ENCODE results near the gene THBS3.
"Not testable (repeated sequence)": the region's sequence is repeated elsewhere in the genome, so short reads cannot be mapped to it uniquely, and the experiment has no call there.

The THBS3 gene

DNA sequence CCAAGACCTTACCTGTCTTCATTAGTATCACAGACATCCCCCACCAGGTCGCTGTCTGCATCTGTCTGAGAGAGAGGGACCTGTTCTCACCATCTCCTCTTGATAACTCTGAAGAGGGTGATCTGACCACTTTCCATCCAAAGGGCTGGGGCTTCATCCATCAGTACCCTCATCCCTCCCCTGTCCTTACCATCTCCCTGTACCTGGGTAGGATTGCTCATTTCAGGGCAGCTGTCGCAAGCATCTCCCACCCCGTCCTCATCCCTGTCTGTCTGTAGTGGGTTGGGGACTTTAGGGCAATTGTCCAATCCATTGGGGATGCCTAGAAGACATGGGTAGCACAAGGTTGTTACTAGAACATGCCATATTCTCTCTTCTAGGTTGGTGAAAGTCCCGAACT is 7.9 kb downstream of the THBS3 start:
- no peak for DNase-seq (ENCODE audit: low read depth)
- TF ChIP-seq, protein P1, sequence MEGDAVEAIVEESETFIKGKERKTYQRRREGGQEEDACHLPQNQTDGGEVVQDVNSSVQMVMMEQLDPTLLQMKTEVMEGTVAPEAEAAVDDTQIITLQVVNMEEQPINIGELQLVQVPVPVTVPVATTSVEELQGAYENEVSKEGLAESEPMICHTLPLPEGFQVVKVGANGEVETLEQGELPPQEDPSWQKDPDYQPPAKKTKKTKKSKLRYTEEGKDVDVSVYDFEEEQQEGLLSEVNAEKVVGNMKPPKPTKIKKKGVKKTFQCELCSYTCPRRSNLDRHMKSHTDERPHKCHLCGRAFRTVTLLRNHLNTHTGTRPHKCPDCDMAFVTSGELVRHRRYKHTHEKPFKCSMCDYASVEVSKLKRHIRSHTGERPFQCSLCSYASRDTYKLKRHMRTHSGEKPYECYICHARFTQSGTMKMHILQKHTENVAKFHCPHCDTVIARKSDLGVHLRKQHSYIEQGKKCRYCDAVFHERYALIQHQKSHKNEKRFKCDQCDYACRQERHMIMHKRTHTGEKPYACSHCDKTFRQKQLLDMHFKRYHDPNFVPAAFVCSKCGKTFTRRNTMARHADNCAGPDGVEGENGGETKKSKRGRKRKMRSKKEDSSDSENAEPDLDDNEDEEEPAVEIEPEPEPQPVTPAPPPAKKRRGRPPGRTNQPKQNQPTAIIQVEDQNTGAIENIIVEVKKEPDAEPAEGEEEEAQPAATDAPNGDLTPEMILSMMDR (IDR thresholded peaks at IDR 0.05; ENCODE audit: low read depth, low read length, missing control alignments): no peak
- no peak overlapping the region for H3K4me3 ChIP-seq (ENCODE audit: low read depth, low read length)

DNA sequence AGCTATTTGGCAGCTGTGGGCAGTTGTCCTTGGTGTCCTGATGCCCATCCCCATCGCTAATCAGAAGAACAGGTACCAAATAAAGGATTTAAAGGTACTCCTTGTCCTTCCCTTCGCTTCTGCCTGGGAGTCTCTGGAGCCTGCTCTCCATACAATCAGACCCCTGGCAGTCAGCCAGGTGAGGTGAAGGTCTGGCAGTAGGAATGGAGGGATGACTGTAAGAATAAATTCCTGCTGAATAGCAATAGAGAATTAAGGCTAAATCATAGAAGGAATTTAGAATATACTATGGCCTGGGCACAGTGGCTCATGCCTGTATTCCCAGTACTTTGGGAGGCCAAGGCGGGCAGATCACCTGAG is 9.2 kb downstream of the THBS3 start:
- no peak overlapping the region for H3K4me3 ChIP-seq (ENCODE audit: low read depth, low read length)
- no peak for DNase-seq (ENCODE audit: low read depth)
- TF ChIP-seq, protein P1 (IDR thresholded peaks at IDR 0.05; ENCODE audit: low read depth, low read length, missing control alignments): no peak

DNA sequence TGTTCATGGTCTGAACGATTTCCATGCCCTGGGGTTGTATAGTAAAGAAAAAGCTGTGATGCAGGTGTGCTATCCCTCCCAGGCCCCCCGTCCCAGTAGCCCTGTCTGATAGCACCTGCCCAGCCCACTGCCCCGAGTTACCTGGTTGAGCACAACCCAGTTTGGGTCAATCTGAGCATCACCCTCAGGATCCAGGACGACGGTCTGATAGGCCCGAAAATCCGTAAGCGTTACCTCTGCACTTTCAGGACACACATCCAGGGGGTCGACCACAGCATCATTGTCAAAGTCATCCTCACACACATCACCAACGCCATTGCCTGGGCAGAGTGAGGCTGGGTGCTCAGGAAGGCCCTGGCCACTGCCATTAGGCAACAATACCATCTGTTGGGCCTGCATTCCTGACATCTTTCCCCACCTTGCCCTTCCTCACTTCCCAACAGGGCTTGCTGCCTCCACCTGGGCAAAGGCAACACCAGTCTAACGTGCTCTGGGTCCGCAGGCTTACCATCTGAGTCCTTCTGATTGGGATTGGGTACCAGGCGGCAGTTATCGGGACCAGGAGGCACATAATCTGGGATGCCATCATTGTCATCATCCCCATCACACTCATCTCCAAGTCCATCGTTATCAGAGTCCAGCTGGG is 9.7 kb downstream of the THBS3 start:
- H3K4me3 ChIP-seq (ENCODE audit: low read depth, low read length): no peak overlapping the region
- TF ChIP-seq, protein P1 (IDR thresholded peaks at IDR 0.05; ENCODE audit: low read depth, low read length, missing control alignments): no peak
- DNase-seq (ENCODE audit: low read depth): no peak

DNA sequence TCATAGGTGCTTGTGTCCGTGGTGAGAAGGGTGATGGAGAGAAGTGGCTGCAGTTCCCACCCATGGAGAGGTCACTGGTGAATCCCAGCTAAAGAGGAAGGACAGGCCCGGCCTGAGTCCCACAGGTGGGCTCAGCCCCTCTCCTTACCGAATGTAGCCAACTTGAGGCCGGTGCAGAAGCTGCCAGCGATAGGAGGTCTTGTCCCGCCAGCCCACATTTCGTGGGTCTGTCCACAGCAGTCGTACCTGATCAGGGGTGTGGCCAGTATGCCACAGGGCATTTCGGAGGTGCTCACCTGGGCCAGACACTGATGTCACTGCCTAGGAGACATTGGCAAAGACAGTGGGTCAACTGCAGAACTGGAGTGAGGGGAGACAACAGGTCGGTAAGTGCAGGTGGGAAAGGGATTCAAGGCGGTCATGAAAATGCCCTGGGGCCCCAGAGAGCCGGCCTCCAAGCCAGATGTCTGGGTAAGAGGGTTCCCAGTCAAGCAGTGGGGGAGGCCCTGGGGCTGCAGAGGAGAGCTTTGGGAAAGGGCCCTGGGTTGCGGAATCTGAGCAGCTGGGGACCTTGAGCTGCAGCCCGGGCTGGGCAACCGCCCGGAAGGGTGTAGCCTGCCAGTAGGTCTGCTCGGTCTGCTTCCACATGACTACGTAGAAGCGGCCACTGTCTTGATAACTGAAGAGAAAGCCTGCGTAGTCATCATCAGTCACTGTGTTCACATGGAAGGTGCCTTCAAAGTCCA is 10.6 kb downstream of the THBS3 start:
- TF ChIP-seq, protein P1 (IDR thresholded peaks at IDR 0.05; ENCODE audit: low read depth, low read length, missing control alignments): no peak
- H3K4me3 ChIP-seq (ENCODE audit: low read depth, low read length): no peak overlapping the region
- DNase-seq (ENCODE audit: low read depth): no peak

DNA sequence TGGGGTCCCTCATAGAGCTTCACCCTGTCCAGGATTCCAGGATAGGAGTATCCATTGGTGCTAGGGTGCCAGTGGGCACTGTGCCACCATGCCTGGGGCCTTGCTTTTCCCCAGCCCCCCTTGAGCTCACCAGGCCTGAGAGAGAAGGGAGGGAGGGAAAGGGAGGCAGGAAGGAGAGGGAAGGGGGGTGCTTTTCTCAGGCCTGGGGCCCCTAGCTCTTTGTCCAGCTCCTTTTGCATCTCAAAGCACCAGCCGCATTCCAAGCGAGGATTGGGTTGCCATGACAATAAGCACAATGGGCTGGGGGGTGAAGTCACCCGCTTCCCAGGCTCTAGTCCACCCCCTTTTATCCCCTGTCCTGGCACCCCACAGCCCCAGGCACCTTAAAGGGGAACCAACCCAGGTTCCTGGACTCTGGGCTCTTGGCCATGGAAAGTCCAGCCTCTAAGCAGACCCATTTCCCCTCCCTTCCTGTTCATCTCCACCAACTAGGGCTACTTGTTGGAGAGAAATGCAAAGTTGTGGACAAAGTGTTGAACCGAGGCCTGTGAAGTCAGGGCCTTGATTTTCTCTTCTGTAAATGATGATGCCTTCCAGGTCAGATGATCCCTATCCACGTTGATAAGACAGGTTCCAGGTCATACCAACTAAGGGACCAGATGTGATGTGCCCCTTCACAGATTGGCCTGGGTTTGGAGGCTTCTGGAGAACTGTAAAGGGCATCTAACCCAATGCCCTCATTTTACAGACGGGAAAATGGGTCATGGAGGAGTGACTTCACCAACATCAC is 11.4 kb downstream of the THBS3 start:
- no peak for DNase-seq (ENCODE audit: low read depth)
- TF ChIP-seq, protein P1 (IDR thresholded peaks at IDR 0.05; ENCODE audit: low read depth, low read length, missing control alignments): no peak
- no peak overlapping the region for H3K4me3 ChIP-seq (ENCODE audit: low read depth, low read length)

DNA sequence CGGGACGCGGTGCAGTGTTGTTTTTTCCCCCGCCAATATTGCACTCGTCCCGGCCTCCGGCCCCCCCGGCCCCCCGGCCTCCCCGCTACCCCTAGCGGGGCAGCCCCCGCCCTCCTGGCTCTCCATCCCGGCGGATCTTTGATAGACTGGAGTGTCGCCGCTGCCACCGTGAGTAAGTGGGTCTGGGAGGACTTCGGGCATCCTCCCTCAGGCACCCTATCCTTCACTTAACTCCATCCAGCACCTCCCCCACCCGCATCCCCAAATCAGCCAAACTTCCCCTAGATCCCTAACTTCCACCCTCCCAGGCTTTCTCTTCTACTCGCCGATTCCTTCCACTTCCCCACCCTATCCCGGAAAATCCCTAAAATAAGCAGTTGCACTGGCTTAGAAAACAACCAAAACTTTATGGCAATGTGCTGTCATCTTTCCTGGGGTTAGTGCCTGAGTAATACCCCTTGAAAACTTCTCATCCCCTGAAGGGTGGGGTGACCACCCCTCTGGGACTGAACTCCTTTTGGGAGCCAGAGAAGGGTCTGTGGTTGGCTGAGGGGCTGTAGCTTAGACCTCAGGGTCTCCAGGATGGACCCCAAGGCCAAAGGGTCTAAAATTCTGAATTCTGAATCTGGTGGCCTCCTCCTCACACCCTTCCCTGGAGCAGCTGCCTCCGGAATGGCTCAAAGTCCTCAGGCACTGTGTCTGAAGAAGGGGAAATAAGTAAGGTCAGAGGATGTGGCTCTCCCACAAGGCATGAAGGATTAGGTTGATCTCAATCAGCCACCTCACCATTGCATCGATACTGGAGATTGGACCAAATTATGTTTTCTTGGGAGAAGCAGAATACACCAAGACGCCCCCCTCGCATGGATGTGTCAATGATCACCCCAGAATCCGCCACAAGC is 12.2 kb downstream of the THBS3 start:
- no peak for DNase-seq (ENCODE audit: low read depth)
- no peak overlapping the region; the same call in 1 of the 2 replicates for H3K4me3 ChIP-seq (ENCODE audit: low read depth, low read length)
- TF ChIP-seq, protein P1 (IDR thresholded peaks at IDR 0.05; ENCODE audit: low read depth, low read length, missing control alignments): no peak

DNA sequence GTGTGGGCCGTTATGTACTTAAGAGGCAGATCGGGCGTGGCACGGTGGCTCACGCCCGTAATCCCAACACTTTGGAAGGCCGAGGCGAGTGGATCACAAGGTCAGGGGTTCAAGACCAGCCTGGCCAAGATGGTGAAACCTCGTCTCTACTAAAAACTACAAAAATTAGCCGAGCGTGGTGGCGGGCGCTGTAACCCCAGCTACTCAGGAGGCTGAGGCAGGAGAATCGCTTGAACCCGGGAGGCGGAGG is 13.8 kb downstream of the THBS3 start:
- not testable (repeated sequence) for DNase-seq (ENCODE audit: low read depth)
- H3K4me3 ChIP-seq (ENCODE audit: low read depth, low read length): peak overlapping the region; percentile 53

All from GM12864 (cell line).